Neuron (in vitro differentiated cells): ENCODE data around the gene METAP1.
"Not testable (repeated sequence)": the region's sequence is repeated elsewhere in the genome, so short reads cannot be mapped to it uniquely, and the experiment has no call there.

Experiments used
- H2AFZ ChIP-seq: one replicate; pipeline ENCODE4 v1.6.1; 2013; ENCODE audit warnings: low read depth, mild to moderate bottlenecking, inconsistent platforms, low read length, moderate library complexity
- H3K27me3 ChIP-seq: one replicate; pipeline ENCODE4 v1.6.1; 2013; ENCODE audit warnings: low read length; ENCODE audit not compliant: insufficient read depth
- H3K36me3 ChIP-seq: one replicate; pipeline ENCODE4 v1.6.1; 2013; ENCODE audit warnings: low read length; ENCODE audit not compliant: insufficient read depth
- H3K4me1 ChIP-seq: one replicate; pipeline ENCODE4 v1.6.1; 2013; ENCODE audit warnings: low read length; ENCODE audit not compliant: insufficient read depth
- H3K4me3 ChIP-seq: 2 replicates; pipeline ENCODE4 v1.5.1; 2013; ENCODE audit warnings: mild to moderate bottlenecking, low read length, moderate library complexity
- H3K9me3 ChIP-seq: one replicate; pipeline ENCODE4 v1.6.1; 2013; ENCODE audit warnings: low read length

The METAP1 gene

DNA sequence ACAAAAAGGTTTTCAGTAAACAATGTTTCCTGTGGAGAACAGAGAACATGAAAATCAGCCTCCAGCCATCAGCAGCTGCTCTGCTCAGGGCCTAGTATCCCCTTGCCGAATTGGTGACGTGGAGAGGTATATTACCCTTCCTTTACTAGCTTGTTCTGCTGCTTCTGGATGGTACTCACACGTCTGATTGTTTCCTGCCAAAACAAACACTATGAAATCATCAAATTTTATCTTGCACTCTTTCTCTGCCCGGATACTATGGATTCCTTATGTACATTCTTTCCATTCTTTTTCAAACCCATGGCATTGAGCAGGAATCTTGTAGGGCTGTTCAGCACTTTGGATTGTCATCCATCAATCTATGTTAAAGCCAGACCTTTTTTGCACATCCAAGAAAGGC is 18.8 kb upstream of the METAP1 start:
- no peaks in the 10 kb centered on the region for H3K4me1 ChIP-seq
- H3K36me3 ChIP-seq, result no peaks in the 10 kb centered on the region
- no peaks in the 10 kb centered on the region for H3K9me3 ChIP-seq
- H3K27me3 ChIP-seq, result no peaks in the 10 kb centered on the region
- H3K4me3 ChIP-seq, result no peak overlapping the region
- no peak overlapping the region for H2AFZ ChIP-seq

GRCh38 chr4:98977557-98977956 is 18.0 kb upstream of the METAP1 start:
- Histone ChIP-seq H3K4me1 (no peaks in the 10 kb centered on the region), H3K36me3 (no peaks in the 10 kb centered on the region), H3K4me3 (no peak overlapping the region), H3K9me3 (no peaks in the 10 kb centered on the region), H2AFZ (no peak overlapping the region), H3K27me3 (no peaks in the 10 kb centered on the region)

GRCh38 chr4:98987720-98988119 is 7.8 kb upstream of the METAP1 start:
- Histone ChIP-seq H3K4me3 (no peak overlapping the region), H3K36me3 (no peaks in the 10 kb centered on the region), H3K9me3 (no peaks in the 10 kb centered on the region), H3K27me3 (no peaks in the 10 kb centered on the region), H2AFZ (no peak overlapping the region), H3K4me1 (no peaks in the 10 kb centered on the region)

- not testable (repeated sequence) for H2AFZ ChIP-seq, H3K9me3 ChIP-seq, H3K4me1 ChIP-seq, H3K4me3 ChIP-seq, H3K36me3 ChIP-seq, H3K27me3 ChIP-seq
Observed at GRCh38 chr4:98992835-98993234, 2.7 kb upstream of the METAP1 start.

DNA sequence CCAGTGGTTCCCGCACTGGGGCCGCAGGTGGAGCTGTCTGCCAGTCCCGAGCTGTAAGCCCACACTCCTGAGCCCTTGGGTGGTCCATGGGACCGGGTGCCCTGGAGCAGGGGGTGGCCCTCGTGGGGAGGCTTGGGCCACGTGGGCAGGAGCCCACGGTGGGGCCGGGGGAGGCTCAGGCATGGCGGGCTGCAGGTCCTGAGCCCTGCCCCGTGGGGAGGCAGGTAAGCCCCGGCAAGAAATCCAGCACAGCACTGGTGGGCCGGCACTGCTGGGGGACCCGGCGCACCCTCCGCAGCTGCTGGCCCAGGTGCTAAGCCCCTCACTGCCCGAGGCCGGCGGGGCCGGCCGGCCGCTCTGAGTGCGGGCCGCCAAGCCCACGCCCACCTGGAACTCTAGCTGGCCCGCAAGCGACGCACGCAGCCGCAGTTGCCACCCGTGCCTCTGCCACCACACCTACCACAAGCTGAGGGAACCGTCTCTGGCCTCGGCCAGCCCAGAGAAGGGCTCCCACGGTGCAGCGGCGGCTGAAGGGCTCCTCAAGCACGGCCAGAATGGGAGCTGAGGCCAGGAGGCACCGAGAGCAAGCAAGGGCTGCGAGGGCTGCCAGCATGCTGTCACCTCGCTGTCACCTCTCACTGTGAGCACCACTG is 2.0 kb upstream of the METAP1 start:
- Histone ChIP-seq H2AFZ (no peak overlapping the region), H3K4me1 (peaks cover 7% of the 10 kb centered on the region), H3K27me3 (no peaks in the 10 kb centered on the region), H3K36me3 (no peaks in the 10 kb centered on the region), H3K9me3 (no peaks in the 10 kb centered on the region), H3K4me3 (no peak overlapping the region)

- Histone ChIP-seq H3K9me3 (no peaks in the 10 kb centered on the region), H3K4me1 (peaks cover 7% of the 10 kb centered on the region), H3K27me3 (no peaks in the 10 kb centered on the region), H2AFZ (peak overlapping the region; percentile 86), H3K36me3 (no peaks in the 10 kb centered on the region), H3K4me3 (peak overlapping the region; percentile 53)
Observed at GRCh38 chr4:98994474-98995182, 893 bp upstream of the METAP1 start.

DNA sequence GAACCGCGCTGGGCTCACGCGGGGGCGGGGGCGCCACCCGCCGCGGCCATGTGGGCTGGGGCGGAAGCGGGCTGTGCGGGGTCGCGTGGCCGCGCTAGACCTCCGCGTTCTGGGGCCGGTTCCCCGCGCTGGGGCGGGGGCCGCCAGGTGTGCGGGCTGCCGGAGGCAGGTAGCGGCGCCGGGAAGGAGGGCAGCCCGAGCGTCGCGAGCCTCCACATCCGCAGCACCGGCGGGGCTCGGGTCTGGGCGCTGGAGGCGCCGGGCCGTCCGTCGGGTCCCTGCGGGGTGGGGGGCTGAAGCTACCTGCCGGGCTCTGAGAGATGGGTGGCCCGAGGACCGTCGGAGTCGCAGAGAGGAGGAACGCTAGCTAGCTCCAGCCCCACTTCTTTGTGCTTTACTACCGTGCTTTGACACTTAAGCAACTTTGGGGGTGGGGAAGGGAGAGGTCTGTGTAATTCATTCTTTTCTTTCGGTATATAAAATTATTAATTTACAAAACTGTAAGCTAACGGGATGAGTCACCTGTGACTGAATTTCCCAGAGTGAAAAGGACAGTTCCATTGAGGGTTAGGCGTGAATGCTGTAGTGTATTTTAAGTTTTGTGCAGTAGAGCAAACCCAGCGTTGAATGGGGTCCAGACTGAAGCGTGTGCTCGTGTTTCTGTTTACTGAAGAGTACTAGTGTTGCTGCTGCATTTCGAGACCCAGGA is 689 bp downstream of the METAP1 start:
- Histone ChIP-seq H2AFZ (peak overlapping the region; percentile 95), H3K4me3 (peak overlapping the region; percentile 99), H3K9me3 (no peaks in the 10 kb centered on the region), H3K4me1 (peaks cover 7% of the 10 kb centered on the region), H3K27me3 (no peaks in the 10 kb centered on the region), H3K36me3 (no peaks in the 10 kb centered on the region)

DNA sequence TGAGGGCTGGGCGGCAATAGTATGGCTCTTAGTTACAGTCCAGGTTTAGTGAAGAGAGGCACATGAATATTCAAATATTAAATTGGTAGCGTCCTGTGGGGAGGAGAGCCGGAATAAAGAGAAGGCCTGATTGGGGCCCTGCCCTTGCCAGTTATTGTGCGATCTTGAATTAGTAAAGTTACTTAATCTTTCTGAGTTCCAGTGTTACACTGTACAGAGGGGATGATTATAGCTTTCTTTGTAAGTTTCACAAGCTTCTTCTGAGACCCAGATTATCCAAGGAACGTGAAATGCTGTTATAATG is 1.2 kb downstream of the METAP1 start:
- peak overlapping the region; percentile 99 for H3K4me3 ChIP-seq
- H3K4me1 ChIP-seq, result peaks cover 7% of the 10 kb centered on the region
- H3K27me3 ChIP-seq, result no peaks in the 10 kb centered on the region
- H3K36me3 ChIP-seq, result no peaks in the 10 kb centered on the region
- H2AFZ ChIP-seq, result no peak overlapping the region
- H3K9me3 ChIP-seq, result no peaks in the 10 kb centered on the region

GRCh38 chr4:98997166-98997565 is 1.6 kb downstream of the METAP1 start:
- Histone ChIP-seq H3K9me3 (no peaks in the 10 kb centered on the region), H3K4me1 (peaks cover 7% of the 10 kb centered on the region), H3K4me3 (peak overlapping the region; percentile 99), H3K27me3 (no peaks in the 10 kb centered on the region), H3K36me3 (no peaks in the 10 kb centered on the region), H2AFZ (no peak overlapping the region)

GRCh38 chr4:98998551-98998950 is 3.0 kb downstream of the METAP1 start:
- no peak overlapping the region for H2AFZ ChIP-seq
- H3K27me3 ChIP-seq, result no peaks in the 10 kb centered on the region
- H3K9me3 ChIP-seq, result no peaks in the 10 kb centered on the region
- peaks cover 7% of the 10 kb centered on the region for H3K4me1 ChIP-seq
- H3K36me3 ChIP-seq, result no peaks in the 10 kb centered on the region
- H3K4me3 ChIP-seq, result no peak overlapping the region

DNA sequence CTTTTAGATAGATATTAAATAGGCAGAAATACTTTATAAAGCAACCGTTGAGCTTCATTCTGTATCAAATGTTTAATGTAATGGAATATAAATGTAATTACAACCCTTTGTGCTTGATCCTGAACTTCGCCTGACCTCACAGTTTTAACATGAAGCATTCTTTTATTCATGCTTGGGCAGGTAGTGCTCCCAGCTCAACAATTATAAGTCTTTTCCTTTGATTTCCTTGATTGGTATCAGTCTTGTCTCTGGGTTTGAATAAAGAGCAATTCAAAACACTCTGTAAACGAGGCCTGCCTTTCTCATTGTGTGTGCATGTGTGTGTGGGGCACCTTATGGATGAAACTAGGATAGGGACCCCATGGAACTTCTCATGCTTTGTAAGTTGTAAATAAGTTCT is 6.8 kb downstream of the METAP1 start:
- Histone ChIP-seq H2AFZ (no peak overlapping the region), H3K4me3 (no peak overlapping the region), H3K4me1 (no peaks in the 10 kb centered on the region), H3K36me3 (no peaks in the 10 kb centered on the region), H3K27me3 (no peaks in the 10 kb centered on the region), H3K9me3 (peaks cover 4% of the 10 kb centered on the region)

- peaks cover 2% of the 10 kb centered on the region for H3K36me3 ChIP-seq
- H2AFZ ChIP-seq, result no peak overlapping the region
- H3K9me3 ChIP-seq, result peaks cover 7% of the 10 kb centered on the region
Observed at GRCh38 chr4:99008051-99008450, 12.5 kb downstream of the METAP1 start.

DNA sequence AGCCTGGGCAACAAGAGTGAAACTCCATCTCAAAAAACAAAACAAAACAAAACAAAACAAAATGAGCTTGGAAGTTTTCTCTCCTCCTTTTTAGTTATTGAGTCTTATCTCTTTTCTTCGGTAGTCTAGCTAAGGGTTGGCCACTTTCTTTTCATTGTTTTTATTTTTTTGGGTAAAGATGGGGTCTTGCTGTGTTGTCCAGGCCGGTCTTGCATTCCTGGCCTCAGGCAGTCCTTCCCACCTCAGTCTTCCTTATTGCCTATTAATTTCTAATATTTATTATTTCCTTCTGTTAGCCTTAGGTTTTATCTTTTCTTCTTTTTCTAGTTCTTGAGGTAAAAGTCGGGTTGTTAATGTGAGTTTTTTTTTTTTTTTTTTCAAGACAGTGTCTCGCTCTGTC is 16.4 kb downstream of the METAP1 start:
- Histone ChIP-seq H3K4me3 (no peak overlapping the region), H3K9me3 (peaks cover 8% of the 10 kb centered on the region)

More at GRCh38 chr4:99008051-99008450, 12.5 kb downstream of the METAP1 start:
- H3K4me1 ChIP-seq, result no peaks in the 10 kb centered on the region
- H3K27me3 ChIP-seq, result no peaks in the 10 kb centered on the region
- H3K4me3 ChIP-seq, result no peak overlapping the region

More for the DNA sequence above, 16.4 kb downstream of the METAP1 start:
- H3K27me3 ChIP-seq, result no peaks in the 10 kb centered on the region
- no peaks in the 10 kb centered on the region for H3K4me1 ChIP-seq
- no peak overlapping the region for H2AFZ ChIP-seq
- peaks cover 2% of the 10 kb centered on the region for H3K36me3 ChIP-seq
